ENCODE results near the gene ODC1. TPM values are rescaled to one million over a fixed set of nuclear protein-coding genes. Genes with fewer than 3 reads are reported as not detected.

The ODC1 gene
- total RNA-seq, 2 experiments from 2014 or later: 64.8 to 80.3 TPM

DNA sequence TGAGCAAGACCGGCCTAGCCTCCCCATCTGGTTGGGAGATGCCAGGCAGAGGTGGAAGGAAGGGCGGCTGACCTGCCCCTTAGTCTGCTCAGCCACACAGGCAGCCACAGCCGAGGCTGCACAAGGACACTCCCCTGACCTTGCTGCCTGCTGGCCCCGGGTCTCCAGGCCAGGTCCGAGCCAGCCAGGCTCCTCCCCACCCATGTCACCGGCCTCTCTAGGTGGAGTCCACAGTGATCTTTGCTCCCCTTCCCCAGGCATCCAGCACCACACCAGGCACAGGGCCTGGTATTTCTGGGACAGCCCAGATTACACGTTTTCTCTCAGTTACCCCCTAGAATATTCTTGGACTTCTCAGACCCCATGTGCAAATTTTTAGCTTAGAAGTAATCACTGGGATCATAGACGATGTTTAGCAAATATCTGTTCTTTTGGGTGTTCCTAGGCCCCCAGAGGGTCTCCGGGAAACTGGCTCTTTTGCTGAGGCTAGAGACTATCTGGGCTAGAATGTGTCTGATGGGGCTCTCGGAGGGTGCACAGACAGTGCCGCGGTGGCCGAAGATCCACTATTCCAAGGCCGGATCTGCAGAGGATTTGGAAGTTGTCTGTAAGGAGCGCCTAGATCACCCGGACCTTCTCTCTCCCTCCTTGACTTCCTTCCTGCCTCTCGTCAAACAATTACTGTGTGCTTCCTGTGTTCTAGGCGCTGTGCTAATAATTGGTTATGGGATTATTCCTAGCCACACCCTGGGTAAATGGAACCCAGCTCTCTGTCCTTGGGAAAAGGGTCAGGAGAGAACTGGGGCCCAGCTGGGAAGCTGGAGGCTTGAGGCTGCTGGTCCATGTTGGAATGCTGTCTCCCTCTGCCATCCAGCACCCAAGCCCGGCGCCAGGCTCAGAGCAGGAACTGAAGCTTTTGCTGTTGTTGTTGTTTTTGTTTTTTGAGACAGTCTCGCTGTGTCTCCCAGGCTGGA, 46.9 kb downstream of the ODC1 start:
- Mint-ChIP-seq H3K4me1 (peaks cover 20% of the 10 kb centered on the region), H3K36me3 (peaks cover 14% of the 10 kb centered on the region), H3K4me3 (no peak overlapping the region), H3K27ac (peak overlapping the region; percentile 65), H3K9me3 (ENCODE audit: low read depth) (no peaks in the 10 kb centered on the region), H3K27me3 (no peaks in the 10 kb centered on the region)
- ATAC-seq (no peak), DNase-seq (no peak)
- CTCF ChIA-PET: no interaction called here

- peak overlapping the region; percentile 65 for H3K27ac Mint-ChIP-seq
- no peak overlapping the region for H3K4me3 Mint-ChIP-seq
- peak; percentile 72 for DNase-seq
- H3K36me3 Mint-ChIP-seq: peaks cover 14% of the 10 kb centered on the region
- H3K27me3 Mint-ChIP-seq: no peaks in the 10 kb centered on the region
- H3K4me1 Mint-ChIP-seq: peaks cover 20% of the 10 kb centered on the region
- ATAC-seq: peak; percentile 46
- CTCF ChIA-PET: no interaction called here
- H3K9me3 Mint-ChIP-seq (ENCODE audit: low read depth): no peaks in the 10 kb centered on the region
Observed at GRCh38 chr2:10400568-10400977, 47.6 kb downstream of the ODC1 start.

- no peaks in the 10 kb centered on the region for H3K27me3 Mint-ChIP-seq
- H3K9me3 Mint-ChIP-seq (ENCODE audit: low read depth): no peaks in the 10 kb centered on the region
- no peak for DNase-seq
- peaks cover 20% of the 10 kb centered on the region for H3K4me1 Mint-ChIP-seq
- CTCF ChIA-PET: interaction anchor here (1.0 kb wide), 1 partner anchor 9 kb away, joined by 4 read pairs; no protein-coding TSS in a partner anchor
- no peak for ATAC-seq
- H3K4me3 Mint-ChIP-seq: no peak overlapping the region
- peak overlapping the region; percentile 65 for H3K27ac Mint-ChIP-seq
- peaks cover 14% of the 10 kb centered on the region for H3K36me3 Mint-ChIP-seq
Observed at GRCh38 chr2:10400002-10400401, 48.1 kb downstream of the ODC1 start.

DNA sequence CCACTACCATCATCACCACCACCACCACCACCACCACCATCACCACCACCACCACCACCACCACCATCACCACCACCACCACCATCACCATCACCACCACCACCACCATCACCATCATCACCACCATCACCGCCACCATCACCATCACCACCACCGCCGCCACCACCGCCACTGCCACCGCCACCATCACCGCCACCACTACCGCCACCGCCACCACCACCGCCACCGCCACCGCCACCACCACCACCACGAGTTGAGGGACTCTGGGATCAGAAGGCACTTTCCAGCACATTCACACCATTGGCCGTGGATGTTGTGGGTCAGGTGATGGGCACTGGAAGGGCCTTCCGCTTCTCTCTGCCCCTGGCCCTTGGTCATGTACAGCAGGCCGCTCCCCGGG, 48.8 kb downstream of the ODC1 start:
- DNase-seq (no peak), ATAC-seq (no peak)
- Mint-ChIP-seq H3K4me3 (no peak overlapping the region), H3K36me3 (peaks cover 14% of the 10 kb centered on the region), H3K27ac (peak overlapping the region; percentile 33), H3K9me3 (ENCODE audit: low read depth) (no peaks in the 10 kb centered on the region), H3K27me3 (no peaks in the 10 kb centered on the region), H3K4me1 (peaks cover 20% of the 10 kb centered on the region)
- CTCF ChIA-PET: interaction anchor here (1.0 kb wide), 1 partner anchor 10 kb away, joined by 4 read pairs; no protein-coding TSS in a partner anchor

DNA sequence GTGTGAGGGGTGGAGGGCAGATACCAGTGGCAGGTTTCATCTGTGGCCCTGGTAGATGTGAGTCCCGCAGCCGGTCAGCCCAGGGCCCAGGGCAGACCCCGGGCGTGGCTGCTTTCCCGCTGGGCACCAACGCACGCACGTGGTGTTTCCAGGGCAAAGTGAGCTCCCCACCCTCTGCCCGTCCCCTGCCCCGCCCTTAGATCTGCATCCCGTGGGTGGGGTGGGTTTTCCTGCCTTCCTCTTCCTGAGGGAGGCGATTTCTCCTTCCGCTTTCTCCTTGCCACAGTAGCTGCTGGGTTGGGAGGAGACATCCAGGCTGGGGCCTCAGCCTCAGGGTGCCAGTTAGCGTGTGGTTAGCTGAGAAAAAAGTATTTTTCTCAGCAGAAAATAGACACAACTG, 49.6 kb downstream of the ODC1 start:
- no peak for ATAC-seq

DNA sequence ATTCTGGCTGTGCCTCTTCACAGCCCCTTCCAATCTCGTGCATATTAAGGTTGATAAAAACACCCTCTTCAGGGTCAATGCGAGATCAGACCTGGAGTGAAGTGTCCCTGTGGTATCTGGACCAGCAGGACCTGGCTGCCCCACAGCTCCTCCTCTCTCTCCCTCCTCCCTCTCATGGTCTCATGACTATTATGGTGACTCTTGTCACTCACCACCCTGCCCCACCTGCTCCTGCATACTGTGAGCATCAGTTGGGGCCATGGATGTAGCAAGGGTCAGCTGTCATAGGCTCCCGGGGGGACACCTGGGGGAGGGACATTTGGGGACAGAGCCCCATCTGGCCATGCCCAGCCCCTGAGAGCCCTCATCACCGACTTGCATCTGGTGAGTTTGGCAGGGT, 50.2 kb downstream of the ODC1 start:
- Mint-ChIP-seq H3K36me3 (peaks cover 14% of the 10 kb centered on the region), H3K27me3 (no peaks in the 10 kb centered on the region), H3K27ac (no peak overlapping the region), H3K4me1 (peaks cover 20% of the 10 kb centered on the region), H3K9me3 (ENCODE audit: low read depth) (no peaks in the 10 kb centered on the region), H3K4me3 (no peak overlapping the region)
- DNase-seq: no peak
- CTCF ChIA-PET: interaction anchor here (1.7 kb wide), 1 partner anchor 11 kb away, joined by 6 read pairs; no protein-coding TSS in a partner anchor
- ATAC-seq: peak; percentile 22

More for the DNA sequence above, 49.6 kb downstream of the ODC1 start:
- Mint-ChIP-seq H3K27me3 (no peaks in the 10 kb centered on the region), H3K27ac (peak overlapping the region; percentile 76), H3K36me3 (peaks cover 14% of the 10 kb centered on the region), H3K4me3 (no peak overlapping the region), H3K9me3 (ENCODE audit: low read depth) (no peaks in the 10 kb centered on the region), H3K4me1 (peaks cover 20% of the 10 kb centered on the region)
- CTCF ChIA-PET: interaction anchor here (1.7 kb wide), 1 partner anchor 11 kb away, joined by 6 read pairs; no protein-coding TSS in a partner anchor
- DNase-seq: no peak

- no peak for ATAC-seq
- Mint-ChIP-seq H3K36me3 (peaks cover 14% of the 10 kb centered on the region), H3K9me3 (ENCODE audit: low read depth) (no peaks in the 10 kb centered on the region), H3K4me3 (no peak overlapping the region), H3K4me1 (peaks cover 20% of the 10 kb centered on the region), H3K27me3 (no peaks in the 10 kb centered on the region), H3K27ac (no peak overlapping the region)
- DNase-seq: no peak
- CTCF ChIA-PET: interaction anchor here (0.6 to 1.7 kb wide), 2 partner anchors 12 to 198 kb away, joined by 5 to 6 read pairs; no protein-coding TSS in a partner anchor
Observed at GRCh38 chr2:10397297-10397875, 50.7 kb downstream of the ODC1 start.

DNA sequence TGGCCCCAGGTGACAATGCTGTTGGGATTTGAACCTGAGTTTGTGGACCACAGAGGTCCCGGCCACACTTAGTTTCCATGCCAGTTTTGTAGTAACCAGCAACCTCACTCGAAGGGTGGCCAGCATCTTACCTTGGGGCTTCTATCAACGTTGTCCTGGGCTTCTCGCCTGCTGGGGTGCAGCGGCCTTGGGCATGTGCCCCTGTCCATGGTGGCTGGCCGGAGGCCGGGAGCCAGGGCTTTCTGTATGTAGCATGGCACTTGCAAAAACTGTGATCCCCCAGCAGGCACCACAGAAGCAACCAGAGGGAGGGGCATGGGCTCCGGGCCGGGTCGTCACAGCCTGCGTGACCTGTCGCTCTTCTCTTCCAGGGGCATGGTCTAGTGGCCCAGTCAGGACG, 51.7 kb downstream of the ODC1 start:
- ATAC-seq (no peak), DNase-seq (no peak)
- CTCF ChIA-PET: interaction anchor here (0.6 kb wide), 1 partner anchor 198 kb away, joined by 5 read pairs; no protein-coding TSS in a partner anchor
- no peaks in the 10 kb centered on the region for H3K9me3 Mint-ChIP-seq (ENCODE audit: low read depth)
- no peaks in the 10 kb centered on the region for H3K27me3 Mint-ChIP-seq
- H3K36me3 Mint-ChIP-seq: peaks cover 14% of the 10 kb centered on the region
- H3K27ac Mint-ChIP-seq: no peak overlapping the region
- H3K4me3 Mint-ChIP-seq: no peak overlapping the region
- peaks cover 18% of the 10 kb centered on the region for H3K4me1 Mint-ChIP-seq

GRCh38 chr2:10395893-10396292, 52.2 kb downstream of the ODC1 start:
- Mint-ChIP-seq H3K27me3 (no peaks in the 10 kb centered on the region), H3K4me3 (no peak overlapping the region), H3K27ac (no peak overlapping the region), H3K9me3 (ENCODE audit: low read depth) (no peaks in the 10 kb centered on the region), H3K4me1 (peaks cover 13% of the 10 kb centered on the region), H3K36me3 (peaks cover 12% of the 10 kb centered on the region)
- CTCF ChIA-PET: no interaction called here
- no peak for DNase-seq
- ATAC-seq: no peak

GRCh38 chr2:10393640-10393982, 54.5 kb downstream of the ODC1 start:
- H3K9me3 Mint-ChIP-seq (ENCODE audit: low read depth): no peaks in the 10 kb centered on the region
- DNase-seq (no peak), ATAC-seq (no peak)
- peaks cover under 1% of the 10 kb centered on the region for H3K36me3 Mint-ChIP-seq
- CTCF ChIA-PET: interaction anchor here (0.6 to 1.0 kb wide), 2 partner anchors 16 to 375 kb away, joined by 3 read pairs; no protein-coding TSS in a partner anchor
- no peak overlapping the region for H3K4me3 Mint-ChIP-seq
- no peak overlapping the region for H3K27ac Mint-ChIP-seq
- peaks cover 7% of the 10 kb centered on the region for H3K4me1 Mint-ChIP-seq
- H3K27me3 Mint-ChIP-seq: no peaks in the 10 kb centered on the region

- no peak for DNase-seq
- Mint-ChIP-seq H3K4me3 (no peak overlapping the region), H3K27me3 (no peaks in the 10 kb centered on the region), H3K36me3 (no peaks in the 10 kb centered on the region), H3K4me1 (peaks cover 7% of the 10 kb centered on the region), H3K27ac (no peak overlapping the region), H3K9me3 (ENCODE audit: low read depth) (no peaks in the 10 kb centered on the region)
- CTCF ChIA-PET: interaction anchor here (0.6 to 1.0 kb wide), 2 partner anchors 16 to 375 kb away, joined by 3 read pairs; no protein-coding TSS in a partner anchor
- no peak for ATAC-seq
Observed at GRCh38 chr2:10392951-10393639, 55.0 kb downstream of the ODC1 start.

- DNase-seq: no peak
- Mint-ChIP-seq H3K4me3 (no peak overlapping the region), H3K27me3 (no peaks in the 10 kb centered on the region), H3K36me3 (no peaks in the 10 kb centered on the region), H3K4me1 (peaks cover 7% of the 10 kb centered on the region), H3K9me3 (ENCODE audit: low read depth) (no peaks in the 10 kb centered on the region), H3K27ac (no peak overlapping the region)
- no peak for ATAC-seq
- CTCF ChIA-PET: no interaction called here
Observed at GRCh38 chr2:10392548-10392947, 55.6 kb downstream of the ODC1 start.

DNA sequence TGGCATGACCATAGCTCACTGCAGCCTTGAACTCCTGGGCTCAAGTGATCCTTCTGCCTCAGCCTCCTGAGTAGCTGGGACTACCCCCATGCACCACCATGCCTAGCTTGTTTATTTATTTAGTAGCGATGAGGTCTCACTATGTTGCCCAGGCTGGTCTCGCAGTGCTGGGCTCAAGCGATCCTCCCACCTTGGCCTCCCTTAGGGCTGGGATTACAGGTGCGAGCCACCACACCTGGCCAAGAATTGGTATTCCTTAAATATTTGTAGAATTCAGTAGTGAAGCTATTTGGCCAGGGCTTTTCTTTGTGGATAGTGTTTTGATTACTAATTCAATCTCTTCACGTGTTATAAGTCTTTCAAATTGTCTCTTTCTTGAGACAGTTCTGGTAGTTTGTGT, 56.0 kb downstream of the ODC1 start:
- no peak overlapping the region for H3K4me3 Mint-ChIP-seq

More for the DNA sequence above, 56.0 kb downstream of the ODC1 start:
- H3K36me3 Mint-ChIP-seq: no peaks in the 10 kb centered on the region
- no peaks in the 10 kb centered on the region for H3K9me3 Mint-ChIP-seq (ENCODE audit: low read depth)
- no peak overlapping the region for H3K27ac Mint-ChIP-seq
- H3K27me3 Mint-ChIP-seq: no peaks in the 10 kb centered on the region
- H3K4me1 Mint-ChIP-seq: peaks cover 10% of the 10 kb centered on the region
- DNase-seq (no peak), ATAC-seq (no peak)
- CTCF ChIA-PET: no interaction called here
